DOHH2 (cell line): Measurements from ENCODE around the gene PTBP1.

Experiments
- H3F3A ChIP-seq: fragments of 200-600 bp; sonication (generic), shearing (Covaris generic); 2 replicates; pipeline ENCODE4 v1.6.0; 2016; ENCODE audit warnings: antibody characterized with exemption, mild to moderate bottlenecking; ENCODE audit not compliant: control insufficient read depth, insufficient read depth
- H3K27ac ChIP-seq: fragments of 200-600 bp; sonication (generic); 2 replicates; pipeline ENCODE4 v1.5.1; 2014; ENCODE audit warnings: low read depth, mild to moderate bottlenecking, low read length, moderate library complexity
- H3K27me3 ChIP-seq: fragments of 200-600 bp; sonication (generic); 2 replicates; pipeline ENCODE4 v1.6.1; 2014; ENCODE audit warnings: mild to moderate bottlenecking, low read length, mixed read lengths; ENCODE audit not compliant: control insufficient read depth
- H3K36me3 ChIP-seq: fragments of 200-600 bp; sonication (generic); 2 replicates; pipeline ENCODE4 v1.6.1; 2014; ENCODE audit warnings: mild to moderate bottlenecking, low read length, moderate library complexity, mixed read lengths; ENCODE audit not compliant: control insufficient read depth
- H3K4me1 ChIP-seq: fragments of 200-600 bp; sonication (generic); 2 replicates; pipeline ENCODE4 v1.6.1; 2014; ENCODE audit warnings: mild to moderate bottlenecking, low read length, mixed read lengths; ENCODE audit not compliant: control insufficient read depth
- H3K4me2 ChIP-seq: fragments of 200-600 bp; sonication (generic); 2 replicates; pipeline ENCODE4 v1.6.0; 2014; ENCODE audit warnings: mild to moderate bottlenecking, low read length, moderate library complexity
- H3K4me3 ChIP-seq: fragments of 200-600 bp; sonication (generic); 2 replicates; pipeline ENCODE4 v1.5.1; 2014; ENCODE audit warnings: mild to moderate bottlenecking, low read length, mixed read lengths
- H3K79me2 ChIP-seq: fragments of 200-600 bp; sonication (generic); 2 replicates; pipeline ENCODE4 v1.6.1; 2014; ENCODE audit warnings: mild to moderate bottlenecking, low read length, mixed read lengths; ENCODE audit not compliant: control insufficient read depth
- H3K9me2 ChIP-seq: fragments of 200-600 bp; sonication (generic); replicated peaks from 2 replicates; pipeline ENCODE4 v1.6.1; 2014; ENCODE audit warnings: mild to moderate bottlenecking, low read length, mixed read lengths; ENCODE audit not compliant: control insufficient read depth
- H3K9me3 ChIP-seq: fragments of 200-600 bp; sonication (generic); 2 replicates; pipeline ENCODE4 v1.6.1; 2014; ENCODE audit warnings: antibody characterized with exemption, low read length, mixed read lengths; ENCODE audit not compliant: control insufficient read depth, insufficient read depth
- H4K20me1 ChIP-seq: fragments of 200-600 bp; sonication (generic); 2 replicates; pipeline ENCODE4 v1.6.0; 2014; ENCODE audit warnings: low read depth, mild to moderate bottlenecking, antibody characterized with exemption, low read length, moderate library complexity; ENCODE audit not compliant: control insufficient read depth, insufficient read depth
- CTCF ChIP-seq: fragments of 200-600 bp; sonication (generic); IDR thresholded peaks from one replicate; pipeline ENCODE4 v1.5.1; 2014; ENCODE audit warnings: antibody characterized with exemption, mild to moderate bottlenecking, low read depth, low read length; ENCODE audit not compliant: poor library complexity, severe bottlenecking
- EZH2phosphoT487 ChIP-seq: fragments of 200-600 bp; sonication (generic); IDR thresholded peaks from 2 replicates; pipeline ENCODE4 v1.6.1; 2017; ENCODE audit warnings: borderline replicate concordance, mild to moderate bottlenecking, antibody characterized with exemption, low read length, moderate library complexity, mixed read lengths

PTBP1 gene

GRCh38 chr19:810883-811489 lies 13.7 kb downstream of the PTBP1 start:
- H3K4me1 ChIP-seq = no peaks in the 10 kb centered on the region
- H3K4me3 ChIP-seq = no peak overlapping the region
- H3K36me3 ChIP-seq = peaks cover 87% of the 10 kb centered on the region
- H3K4me2 ChIP-seq = no peak overlapping the region
- H3K27me3 ChIP-seq = no peaks in the 10 kb centered on the region
- H3K79me2 ChIP-seq = peaks cover 19% of the 10 kb centered on the region
- H4K20me1 ChIP-seq = peaks cover 9% of the 10 kb centered on the region; the same call in 1 of the 2 replicates
- TF ChIP-seq EZH2phosphoT487 = no peak
- no peak for TF ChIP-seq CTCF
- peaks cover 12% of the 10 kb centered on the region for H3F3A ChIP-seq
- no peaks in the 10 kb centered on the region for H3K9me3 ChIP-seq
- no peak overlapping the region for H3K27ac ChIP-seq
- H3K9me2 ChIP-seq = no peaks in the 10 kb centered on the region

- Histone ChIP-seq H3K79me2 (peaks cover 14% of the 10 kb centered on the region), H3K9me2 (no peaks in the 10 kb centered on the region), H3K36me3 (peaks cover 82% of the 10 kb centered on the region), H3K27me3 (no peaks in the 10 kb centered on the region), H3K4me3 (no peak overlapping the region), H3K4me1 (no peaks in the 10 kb centered on the region), H3K27ac (no peak overlapping the region), H3K9me3 (no peaks in the 10 kb centered on the region), H3K4me2 (no peak overlapping the region), H4K20me1 (peaks cover 7% of the 10 kb centered on the region; the same call in 1 of the 2 replicates), H3F3A (peaks cover 12% of the 10 kb centered on the region)
- TF ChIP-seq EZH2phosphoT487 (no peak), CTCF (no peak)
Measured at GRCh38 chr19:811506-812048, 14.3 kb downstream of the PTBP1 start.

- no peaks in the 10 kb centered on the region for H3K9me2 ChIP-seq
- no peak overlapping the region for H3K4me3 ChIP-seq
- H3K79me2 ChIP-seq = peaks cover 7% of the 10 kb centered on the region
- no peaks in the 10 kb centered on the region for H3K4me1 ChIP-seq
- peaks cover 75% of the 10 kb centered on the region for H3K36me3 ChIP-seq
- no peaks in the 10 kb centered on the region for H3K27me3 ChIP-seq
- no peak overlapping the region for H3K27ac ChIP-seq
- no peak for TF ChIP-seq EZH2phosphoT487
- no peak for TF ChIP-seq CTCF
- H3F3A ChIP-seq = peaks cover 12% of the 10 kb centered on the region
- H3K4me2 ChIP-seq = no peak overlapping the region
- 0 out of 2 replicates have a peak, but pooled peaks cover 3% of the 10 kb centered on the region for H4K20me1 ChIP-seq
- H3K9me3 ChIP-seq = no peaks in the 10 kb centered on the region
Measured at GRCh38 chr19:812049-812746, 14.9 kb downstream of the PTBP1 start.
